Measurements from ENCODE around the gene EGR1.

Gene EGR1

GRCh38 chr5:138515556-138516245 lies 50.4 kb downstream of the EGR1 start:
- no peak for DNase-seq

GRCh38 chr5:138517437-138517836 lies 52.2 kb downstream of the EGR1 start:
- no peak for DNase-seq

Data from NCI-H2107 (cell line).